ENCODE results near the gene CDH26. TPM values are rescaled to one million over a fixed set of nuclear protein-coding genes. Genes with fewer than 3 reads are reported as not detected.
"Not testable (repeated sequence)": the region's sequence is repeated elsewhere in the genome, so short reads cannot be mapped to it uniquely, and the experiment has no call there.

CDH26 gene
- total RNA-seq, 2 experiments from 2014 or later, result 0.19 to 0.36 TPM

DNA sequence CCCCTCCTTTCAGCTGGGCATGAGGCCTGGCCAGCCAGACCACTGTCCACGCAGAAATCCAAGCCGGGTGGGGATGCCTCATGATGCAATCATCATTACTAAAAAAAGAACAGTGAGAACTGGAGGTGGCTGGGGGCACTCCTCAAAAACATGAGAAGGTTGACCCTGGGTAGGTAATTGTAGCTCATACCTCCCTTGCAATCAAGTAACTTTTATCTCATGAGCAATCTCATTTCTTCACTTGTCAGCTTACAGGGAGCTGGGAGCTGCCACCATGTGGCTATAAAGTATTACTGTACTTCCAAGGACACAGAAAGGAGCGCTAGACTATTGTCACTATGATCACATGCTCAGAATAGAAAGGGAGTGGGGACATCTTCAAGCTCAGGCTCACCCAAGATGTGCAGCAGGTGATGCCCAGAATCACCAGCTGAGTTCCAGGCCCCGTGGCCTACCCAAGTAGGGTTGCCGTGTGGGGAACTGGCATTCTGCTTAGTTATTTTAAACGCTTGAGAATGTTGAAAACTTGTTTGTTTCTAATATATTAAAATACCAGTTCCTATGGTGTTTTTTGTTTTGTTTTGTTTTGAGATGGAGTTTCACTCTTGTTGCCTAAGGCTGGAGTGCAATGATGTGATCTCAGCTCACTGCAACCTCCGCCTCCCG, 3.0 kb upstream of the CDH26 start:
- POLR2A ChIA-PET, result interaction anchor here (1.3 kb wide), 1 partner anchor 15 kb away, joined by 5 read pairs; the partner anchor contains the start of genes FAM217B and PPP1R3D
- H3K4me1 ChIP-seq (ENCODE audit: insufficient read depth, low read length, poor library complexity, severe bottlenecking), result no peaks in the 10 kb centered on the region
- no peak overlapping the region for H2AFZ ChIP-seq (ENCODE audit: low read length)
- H3K4me2 ChIP-seq (ENCODE audit: low read length), result no peak overlapping the region
- DNase-seq (ENCODE audit: low spot score), result peak; percentile 48
- TF ChIP-seq EZH2phosphoT487 (IDR thresholded peaks at IDR 0.05; ENCODE audit: borderline replicate concordance, low read depth, low read length), result no peak
- TF ChIP-seq, protein P1, sequence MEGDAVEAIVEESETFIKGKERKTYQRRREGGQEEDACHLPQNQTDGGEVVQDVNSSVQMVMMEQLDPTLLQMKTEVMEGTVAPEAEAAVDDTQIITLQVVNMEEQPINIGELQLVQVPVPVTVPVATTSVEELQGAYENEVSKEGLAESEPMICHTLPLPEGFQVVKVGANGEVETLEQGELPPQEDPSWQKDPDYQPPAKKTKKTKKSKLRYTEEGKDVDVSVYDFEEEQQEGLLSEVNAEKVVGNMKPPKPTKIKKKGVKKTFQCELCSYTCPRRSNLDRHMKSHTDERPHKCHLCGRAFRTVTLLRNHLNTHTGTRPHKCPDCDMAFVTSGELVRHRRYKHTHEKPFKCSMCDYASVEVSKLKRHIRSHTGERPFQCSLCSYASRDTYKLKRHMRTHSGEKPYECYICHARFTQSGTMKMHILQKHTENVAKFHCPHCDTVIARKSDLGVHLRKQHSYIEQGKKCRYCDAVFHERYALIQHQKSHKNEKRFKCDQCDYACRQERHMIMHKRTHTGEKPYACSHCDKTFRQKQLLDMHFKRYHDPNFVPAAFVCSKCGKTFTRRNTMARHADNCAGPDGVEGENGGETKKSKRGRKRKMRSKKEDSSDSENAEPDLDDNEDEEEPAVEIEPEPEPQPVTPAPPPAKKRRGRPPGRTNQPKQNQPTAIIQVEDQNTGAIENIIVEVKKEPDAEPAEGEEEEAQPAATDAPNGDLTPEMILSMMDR (conservative IDR thresholded peaks at IDR 0.05; ENCODE audit: low read length), result peak; percentile 66
- no peaks in the 10 kb centered on the region for H3K9me3 ChIP-seq (ENCODE audit: low read length)
- no TSS peak for BruUV-seq (replicated peaks)
- no peak overlapping the region for H3K27ac ChIP-seq (ENCODE audit: low read depth, low read length, poor library complexity, severe bottlenecking)
- intact Hi-C loops (cut with micrococcal nuclease; ENCODE audit: unreplicated experiment), result no loop called here
- no peaks in the 10 kb centered on the region for H3K79me2 ChIP-seq (ENCODE audit: insufficient read depth, low read depth, low read length)
- no peaks in the 10 kb centered on the region for H3K36me3 ChIP-seq (ENCODE audit: insufficient read depth, low read length)
- CTCF ChIA-PET (ENCODE audit: unreplicated experiment), result interaction anchor here (1.5 kb wide), 1 partner anchor 15 kb away, joined by 3 read pairs; the partner anchor contains the start of genes FAM217B and PPP1R3D
- H4K20me1 ChIP-seq (ENCODE audit: insufficient read depth, low read length), result no peaks in the 10 kb centered on the region
- no peaks in the 10 kb centered on the region for H3K9me2 ChIP-seq (ENCODE audit: insufficient read depth, low read length)
- H3K4me3 ChIP-seq (ENCODE audit: low read depth, low read length, poor library complexity, severe bottlenecking), result no peak overlapping the region

GRCh38 chr20:59957568-59957967, 655 bp upstream of the CDH26 start:
- not testable (repeated sequence) for H3K9me3 ChIP-seq (ENCODE audit: low read length)

DNA sequence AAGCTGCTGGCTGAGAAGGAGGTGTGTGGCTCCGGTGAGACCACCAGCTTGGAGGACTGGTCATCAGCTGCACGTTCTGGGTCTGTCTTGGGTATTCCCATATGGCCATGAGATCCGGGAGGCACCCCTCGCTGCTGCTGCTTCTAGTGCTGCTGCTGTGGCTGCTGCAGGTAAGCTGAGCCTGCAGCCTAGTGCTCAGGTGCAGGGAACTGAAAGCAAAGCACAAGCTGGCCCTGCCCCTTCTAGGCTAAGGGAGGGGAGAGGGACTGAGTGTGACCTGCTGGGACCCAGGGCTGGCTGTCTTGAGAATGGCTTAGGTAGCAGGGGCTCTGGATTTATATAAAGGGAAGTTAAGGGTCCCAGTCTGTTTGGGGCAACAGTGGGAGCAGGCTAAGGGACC, 403 bp downstream of the CDH26 start:
- H3K9me2 ChIP-seq (ENCODE audit: insufficient read depth, low read length), result no peaks in the 10 kb centered on the region
- no peak overlapping the region for H3K4me2 ChIP-seq (ENCODE audit: low read length)
- H2AFZ ChIP-seq (ENCODE audit: low read length), result no peak overlapping the region
- no TSS peak for BruUV-seq (replicated peaks)
- no peaks in the 10 kb centered on the region for H3K4me1 ChIP-seq (ENCODE audit: insufficient read depth, low read length, poor library complexity, severe bottlenecking)
- H3K4me3 ChIP-seq (ENCODE audit: low read depth, low read length, poor library complexity, severe bottlenecking), result no peak overlapping the region
- H3K79me2 ChIP-seq (ENCODE audit: insufficient read depth, low read depth, low read length), result no peaks in the 10 kb centered on the region
- intact Hi-C loops (cut with micrococcal nuclease; ENCODE audit: unreplicated experiment), result no loop called here
- H3K36me3 ChIP-seq (ENCODE audit: insufficient read depth, low read length), result no peaks in the 10 kb centered on the region
- no peaks in the 10 kb centered on the region for H3K9me3 ChIP-seq (ENCODE audit: low read length)
- ChIA-PET CTCF (ENCODE audit: unreplicated experiment) (interaction anchor here (1.0 kb wide), 1 partner anchor 51 kb away, joined by 3 read pairs; no protein-coding TSS in a partner anchor), POLR2A (no interaction called here)
- DNase-seq (ENCODE audit: low spot score), result no peak
- TF ChIP-seq, protein P1 (conservative IDR thresholded peaks at IDR 0.05; ENCODE audit: low read length), result no peak
- TF ChIP-seq EZH2phosphoT487 (IDR thresholded peaks at IDR 0.05; ENCODE audit: borderline replicate concordance, low read depth, low read length), result no peak
- no peaks in the 10 kb centered on the region for H4K20me1 ChIP-seq (ENCODE audit: insufficient read depth, low read length)
- no peak overlapping the region for H3K27ac ChIP-seq (ENCODE audit: low read depth, low read length, poor library complexity, severe bottlenecking)

More at GRCh38 chr20:59957568-59957967, 655 bp upstream of the CDH26 start:
- H3K36me3 ChIP-seq (ENCODE audit: insufficient read depth, low read length); H3K79me2 ChIP-seq (ENCODE audit: insufficient read depth, low read depth, low read length); H4K20me1 ChIP-seq (ENCODE audit: insufficient read depth, low read length); H3K9me2 ChIP-seq (ENCODE audit: insufficient read depth, low read length); H3K27ac ChIP-seq (ENCODE audit: low read depth, low read length, poor library complexity, severe bottlenecking); DNase-seq (ENCODE audit: low spot score); CTCF ChIA-PET (ENCODE audit: unreplicated experiment); BruUV-seq (replicated peaks); H2AFZ ChIP-seq (ENCODE audit: low read length); H3K4me2 ChIP-seq (ENCODE audit: low read length); H3K4me1 ChIP-seq (ENCODE audit: insufficient read depth, low read length, poor library complexity, severe bottlenecking); intact Hi-C loops (cut with micrococcal nuclease; ENCODE audit: unreplicated experiment); POLR2A ChIA-PET; H3K4me3 ChIP-seq (ENCODE audit: low read depth, low read length, poor library complexity, severe bottlenecking): not testable (repeated sequence)

Measured in OCI-LY7 (cell line).